Stimulated activated CD4-positive, alpha-beta T cell treated with anti-CD3 and anti-CD28 coated beads, Interleukin-2, amount 100 ng/mL, for 24 hours (primary cell): ENCODE results near the gene SLC29A3.
"Not testable (repeated sequence)": the region's sequence is repeated elsewhere in the genome, so short reads cannot be mapped to it uniquely, and the experiment has no call there.

Experiments used
- DNase-seq, 2 donors: peaks; one replicate each; pipeline ENCODE4 v3.0.0-alpha.2; 2020

The SLC29A3 gene

DNA sequence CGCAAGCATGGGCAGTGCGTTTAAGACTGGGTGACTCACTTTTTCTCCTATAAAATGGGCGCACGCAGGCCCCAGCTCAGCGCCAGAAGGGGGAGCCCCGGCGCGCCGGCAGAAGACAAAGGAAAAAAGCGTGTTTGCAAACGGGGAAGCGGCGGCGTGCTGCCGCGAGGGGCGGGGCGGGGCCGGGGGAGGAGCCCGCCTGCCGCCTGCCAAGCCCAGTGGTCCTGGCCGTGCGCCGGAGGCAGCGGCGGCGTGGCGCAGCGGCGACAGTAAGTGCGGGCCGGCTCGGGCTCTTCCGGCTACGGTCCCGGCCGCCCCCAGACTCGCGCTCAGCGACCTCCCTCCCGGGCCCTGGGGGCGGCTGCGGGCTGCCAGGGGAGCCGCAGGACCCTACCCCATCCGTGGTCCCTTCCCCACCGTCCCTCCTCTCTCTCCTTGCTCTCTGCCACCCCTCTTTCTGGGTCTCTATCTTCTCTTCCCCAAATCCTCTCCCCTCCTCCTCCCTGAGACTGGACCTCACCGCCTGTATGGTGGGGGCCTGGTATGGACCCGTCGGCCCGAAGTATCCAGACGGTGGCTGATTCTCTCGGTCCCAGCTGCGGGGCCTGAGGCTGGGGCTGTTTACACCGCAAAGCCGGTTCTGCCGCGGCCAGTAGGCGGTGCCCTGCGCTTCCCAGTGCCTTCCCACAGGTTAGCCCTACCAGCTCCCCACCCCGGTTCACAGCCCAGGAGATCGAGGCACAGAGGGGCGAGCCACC lies at the start of gene SLC29A3:
SLC29A3 (plus strand) TSS at position 218 of the 758 bp plus-strand sequence; CDS start at position 269, 51 bp downstream.
- peak; percentile 86 to 88 for DNase-seq

DNA sequence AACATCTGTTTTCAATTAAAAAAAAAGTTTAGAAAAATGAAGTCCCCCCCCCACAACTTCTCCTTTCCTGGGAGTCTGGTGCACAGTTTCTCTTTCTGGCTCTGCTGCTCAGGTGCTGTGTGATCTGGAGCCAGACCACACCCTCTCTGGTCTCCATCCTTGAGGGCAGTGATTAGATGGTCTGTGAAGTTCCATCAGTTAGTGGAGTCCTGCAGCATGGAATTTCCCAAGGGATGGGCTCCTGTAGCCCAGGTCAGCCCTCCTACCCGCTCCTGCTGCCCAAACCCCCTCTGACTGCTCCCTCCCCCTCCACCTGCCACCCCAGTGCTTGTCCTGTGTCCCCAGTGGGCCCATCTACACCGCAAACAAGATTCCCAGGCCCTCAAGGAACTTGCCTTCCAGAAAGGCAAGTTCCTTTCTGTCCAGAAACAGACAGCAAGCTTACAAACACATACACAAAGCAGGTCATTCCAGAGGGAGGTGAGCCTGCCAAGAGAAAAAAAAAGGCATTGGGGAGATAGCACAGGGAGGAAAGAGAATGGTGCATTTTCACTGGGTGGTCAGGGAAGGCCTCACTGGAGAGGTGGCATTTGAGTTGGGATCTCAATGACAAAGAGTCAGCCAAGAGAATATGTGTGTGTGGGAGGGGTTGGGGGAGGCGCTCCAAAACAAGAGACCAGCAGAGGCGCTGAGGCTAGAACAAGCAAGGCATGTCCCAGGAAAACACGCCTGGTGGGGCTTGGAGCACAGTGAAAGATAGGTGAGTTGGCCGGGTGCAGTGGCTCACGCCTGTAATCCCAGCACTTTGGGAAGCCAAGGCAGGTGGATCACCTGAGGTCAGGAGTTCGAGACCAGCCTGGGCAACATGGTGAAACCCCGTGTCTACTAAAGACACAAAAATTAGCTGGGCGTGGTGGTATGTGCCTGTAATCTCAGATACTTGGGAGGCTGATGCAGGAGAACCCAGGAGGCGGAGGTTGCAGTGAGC lies 49.5 kb upstream of the SLC29A3 start:
- DNase-seq, result no peak

DNA sequence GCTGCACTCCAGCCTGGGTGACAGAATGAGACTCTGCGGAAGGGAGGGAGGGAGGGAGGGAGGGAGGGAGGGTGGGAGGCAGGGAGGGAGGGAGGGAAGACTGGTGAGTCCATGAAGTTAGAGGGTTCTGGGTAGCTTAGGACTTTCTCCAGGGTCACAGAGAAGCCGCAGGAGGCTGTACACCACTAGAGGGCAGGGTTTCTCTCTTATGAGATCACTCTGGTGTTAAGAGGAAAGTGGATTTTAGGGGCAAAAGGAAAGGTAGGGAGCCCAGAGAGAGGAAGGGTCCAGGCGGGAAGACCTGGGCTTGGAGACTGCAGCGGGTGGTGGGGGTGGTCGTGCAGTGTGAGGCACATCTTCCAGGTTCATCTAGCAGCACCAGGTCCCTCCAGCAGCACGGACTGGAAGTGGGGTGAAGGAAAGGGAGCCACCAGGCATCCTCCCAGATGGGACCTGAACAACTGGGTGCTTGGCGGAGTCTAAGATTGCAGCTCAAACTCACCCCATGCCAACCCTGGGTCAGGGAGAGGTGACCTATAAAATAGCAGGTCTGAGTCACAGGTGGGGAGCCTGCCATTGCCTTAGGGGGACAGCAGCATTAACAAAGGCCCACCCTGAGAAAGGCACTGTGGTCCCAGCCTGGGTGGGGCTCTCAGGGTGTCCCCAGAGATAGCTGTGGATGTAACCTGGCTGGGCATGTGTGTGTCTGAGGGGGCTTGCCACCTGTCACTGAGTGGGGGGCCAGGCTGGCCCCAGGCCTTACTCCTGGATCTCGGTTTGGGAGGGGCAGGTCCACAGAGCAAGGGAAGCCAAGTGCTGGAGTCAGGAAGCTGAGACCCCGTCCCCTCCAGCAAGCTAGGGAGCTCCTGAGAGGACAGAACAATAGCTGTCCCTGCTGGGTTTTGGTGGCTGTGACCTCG lies 48.5 kb upstream of the SLC29A3 start:
- DNase-seq, result peak; percentile 23 to 39

DNA sequence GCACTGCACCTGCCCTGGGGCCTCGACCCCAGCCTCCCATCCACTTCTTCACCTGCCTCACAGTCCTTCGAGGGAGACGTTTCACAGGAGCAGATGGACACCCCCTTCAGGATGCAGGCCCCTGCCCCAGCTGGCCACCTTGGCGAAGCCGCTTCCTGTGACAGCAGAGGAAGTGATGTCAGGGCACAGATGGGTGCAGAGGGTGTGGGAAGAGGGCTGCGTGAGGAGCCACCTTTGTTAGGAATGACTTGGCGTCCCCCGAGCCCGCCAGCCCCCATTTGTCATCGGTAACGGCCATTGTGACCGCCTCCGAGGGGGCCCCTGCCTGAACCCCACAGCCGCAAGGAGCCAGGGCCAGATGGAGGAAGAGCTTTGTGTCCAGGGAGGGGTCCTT lies 47.4 kb upstream of the SLC29A3 start:
- no peak for DNase-seq

DNA sequence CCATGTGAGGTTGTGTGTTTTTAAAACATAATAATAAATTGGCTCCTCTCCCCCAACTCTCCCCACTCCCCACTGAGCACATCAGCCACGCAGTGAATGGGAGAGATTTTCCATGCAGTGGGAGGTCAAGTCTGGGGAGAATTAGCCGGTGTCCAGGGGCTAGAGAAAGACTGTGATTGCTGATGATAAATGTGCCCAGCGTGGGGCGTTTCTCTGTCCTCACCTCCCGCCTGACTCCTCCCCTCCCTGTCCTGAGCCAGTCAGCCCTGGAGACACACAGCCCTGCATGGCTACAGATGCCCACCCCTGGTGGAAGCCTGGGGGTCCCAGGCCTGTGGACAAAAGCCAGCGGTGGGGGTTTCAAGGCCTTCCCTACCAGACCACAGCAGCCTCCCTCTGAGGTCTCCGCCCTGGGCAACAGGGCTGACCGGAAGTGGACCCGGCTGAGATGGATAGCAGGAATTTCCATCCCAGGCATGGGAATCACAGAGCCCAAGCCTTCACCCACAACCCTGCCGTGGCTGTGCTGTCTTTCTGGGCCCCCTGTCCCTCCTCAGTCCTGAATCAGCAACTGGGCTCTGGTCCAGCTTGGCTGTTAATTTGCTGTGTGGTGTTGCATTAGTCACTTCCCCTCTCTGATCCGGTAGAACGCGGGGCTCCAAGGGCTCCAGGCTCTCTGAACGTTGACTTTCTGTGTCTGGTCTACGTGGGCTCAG lies 46.8 kb upstream of the SLC29A3 start:
- DNase-seq, result no peak

DNA sequence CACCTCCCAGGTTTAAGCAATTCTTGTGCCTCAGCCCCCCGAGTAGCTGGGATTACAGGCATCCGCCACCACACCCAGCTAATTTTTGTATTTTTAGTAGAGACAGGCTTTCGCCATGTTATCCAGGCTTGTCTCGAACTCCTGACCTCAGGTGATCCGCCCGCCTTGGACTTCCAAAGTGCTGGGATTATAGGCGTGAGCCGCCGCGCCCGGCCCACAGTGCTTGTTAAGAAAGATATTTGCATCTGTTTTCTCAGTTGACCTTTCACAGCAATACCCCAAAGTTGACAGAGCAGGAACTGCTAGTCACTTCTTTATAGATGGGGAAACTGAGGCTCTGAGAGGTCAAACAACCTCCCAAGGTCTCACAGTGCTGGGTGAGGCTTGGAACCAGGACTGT lies 46.1 kb upstream of the SLC29A3 start:
- DNase-seq, result not testable (repeated sequence)

DNA sequence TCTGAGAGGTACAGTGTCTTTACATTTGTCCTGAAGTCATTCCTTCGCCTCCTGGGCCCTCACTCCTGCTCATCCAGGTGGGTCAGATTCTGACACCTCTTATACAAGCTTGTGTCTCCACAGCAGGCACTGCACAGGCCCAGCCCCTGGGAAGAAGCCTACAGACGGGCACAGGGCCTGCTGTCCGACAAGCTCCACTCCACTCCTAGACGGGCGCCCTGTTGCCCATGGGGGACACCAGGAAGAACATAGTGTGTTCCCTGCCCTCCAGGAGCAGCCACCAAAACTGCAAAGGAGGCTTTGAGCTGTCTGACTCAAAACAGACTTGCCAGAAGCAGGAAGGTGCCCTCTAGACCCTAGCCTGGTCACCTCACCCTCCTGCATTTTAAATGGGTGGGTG lies 45.6 kb upstream of the SLC29A3 start:
- DNase-seq, result no peak

DNA sequence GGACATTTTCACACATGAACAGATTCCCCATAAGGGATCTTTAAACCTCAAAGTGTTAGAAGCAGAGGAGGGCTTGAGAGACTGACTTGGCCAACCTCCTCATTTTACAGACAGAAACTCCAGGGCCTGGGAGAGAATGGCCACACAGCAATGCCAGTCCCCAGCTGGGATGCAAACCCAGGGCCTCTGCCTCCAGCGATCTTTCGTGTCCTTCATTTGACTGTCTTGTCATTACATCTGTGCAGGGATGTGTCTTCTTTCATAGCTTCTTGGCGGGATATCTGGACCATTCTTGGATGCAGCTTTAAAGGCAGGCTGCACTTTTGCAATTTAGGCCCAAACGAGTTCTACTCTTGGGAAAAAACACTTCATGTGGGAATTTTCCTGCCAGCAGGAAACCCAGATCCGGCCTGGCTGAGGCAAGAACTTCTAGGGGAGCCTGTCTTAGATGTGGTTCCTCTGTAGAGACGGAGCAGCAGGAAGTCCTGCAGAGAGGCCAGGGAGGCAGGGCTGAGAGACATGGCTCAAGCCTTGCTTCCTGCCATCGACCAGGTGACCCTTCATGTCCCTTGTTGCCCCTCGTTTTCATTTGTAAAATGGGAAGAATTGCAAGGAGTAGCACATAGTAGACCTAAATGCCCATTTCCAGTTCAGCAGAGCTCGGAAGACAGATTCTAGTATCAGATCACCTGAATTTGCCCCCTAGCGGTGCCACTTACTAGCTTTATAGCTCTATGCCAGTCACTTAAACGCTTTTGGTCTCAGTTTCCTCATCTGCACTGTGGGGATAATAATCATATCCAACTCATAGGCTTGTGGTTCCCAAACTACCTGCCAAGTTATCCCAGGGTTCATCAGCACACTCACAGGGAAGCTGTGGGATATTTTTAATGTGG lies 43.9 kb upstream of the SLC29A3 start:
- no peak for DNase-seq

DNA sequence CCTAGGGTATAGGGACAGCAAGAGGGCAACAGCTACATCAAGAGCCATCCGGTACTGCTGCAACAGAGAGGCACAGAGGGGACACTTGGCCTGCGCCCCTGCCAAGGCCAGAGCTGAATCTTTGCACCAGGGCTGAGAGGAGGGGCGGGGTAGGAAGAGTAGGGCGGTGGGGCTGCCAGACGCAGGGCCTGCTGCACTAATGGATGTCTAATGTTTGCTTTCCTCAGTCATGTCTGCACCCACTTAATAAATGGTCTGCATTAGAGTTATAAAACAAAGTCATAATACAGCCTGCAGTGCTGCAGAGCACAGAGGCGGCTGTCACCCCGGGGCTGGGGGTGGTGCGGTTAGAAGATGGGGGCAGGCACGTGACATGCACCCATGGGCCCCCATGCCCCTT lies 42.2 kb upstream of the SLC29A3 start:
- DNase-seq, result no peak

DNA sequence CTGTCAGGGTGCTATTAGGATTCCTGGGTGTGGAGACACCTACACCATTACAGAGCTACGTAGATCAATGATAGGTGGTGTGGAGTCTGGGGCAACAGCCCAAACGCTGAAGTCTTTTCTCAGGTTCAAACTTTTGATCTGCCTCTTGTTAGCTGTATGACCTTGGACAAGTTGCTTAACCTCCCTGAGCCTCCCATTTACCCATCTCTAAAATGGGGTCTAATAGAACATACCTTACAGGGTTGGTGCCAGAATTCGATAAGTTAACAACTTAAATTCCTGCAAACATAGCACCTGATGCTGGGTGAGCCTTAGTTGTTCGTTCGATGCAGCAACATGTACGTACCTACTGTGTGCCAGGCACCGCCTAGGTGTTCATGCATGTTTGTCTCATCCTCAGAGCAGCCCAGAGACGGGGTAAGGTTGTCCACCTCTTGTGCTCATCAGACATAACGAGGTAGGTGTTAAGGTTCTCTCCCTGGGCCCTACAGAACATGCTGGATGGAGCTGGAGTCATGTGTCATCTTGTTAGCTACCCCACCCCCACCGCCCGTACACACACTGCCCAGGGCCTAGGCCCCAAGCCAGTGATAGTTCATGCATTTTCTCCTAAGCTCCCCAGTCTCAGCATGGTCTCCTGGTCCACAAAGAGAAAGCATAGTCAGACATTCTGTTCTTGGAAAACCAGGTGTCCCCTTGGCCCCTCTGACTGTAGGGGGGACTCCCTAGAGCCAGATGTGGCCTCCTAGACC lies 41.0 kb upstream of the SLC29A3 start:
- no peak for DNase-seq

DNA sequence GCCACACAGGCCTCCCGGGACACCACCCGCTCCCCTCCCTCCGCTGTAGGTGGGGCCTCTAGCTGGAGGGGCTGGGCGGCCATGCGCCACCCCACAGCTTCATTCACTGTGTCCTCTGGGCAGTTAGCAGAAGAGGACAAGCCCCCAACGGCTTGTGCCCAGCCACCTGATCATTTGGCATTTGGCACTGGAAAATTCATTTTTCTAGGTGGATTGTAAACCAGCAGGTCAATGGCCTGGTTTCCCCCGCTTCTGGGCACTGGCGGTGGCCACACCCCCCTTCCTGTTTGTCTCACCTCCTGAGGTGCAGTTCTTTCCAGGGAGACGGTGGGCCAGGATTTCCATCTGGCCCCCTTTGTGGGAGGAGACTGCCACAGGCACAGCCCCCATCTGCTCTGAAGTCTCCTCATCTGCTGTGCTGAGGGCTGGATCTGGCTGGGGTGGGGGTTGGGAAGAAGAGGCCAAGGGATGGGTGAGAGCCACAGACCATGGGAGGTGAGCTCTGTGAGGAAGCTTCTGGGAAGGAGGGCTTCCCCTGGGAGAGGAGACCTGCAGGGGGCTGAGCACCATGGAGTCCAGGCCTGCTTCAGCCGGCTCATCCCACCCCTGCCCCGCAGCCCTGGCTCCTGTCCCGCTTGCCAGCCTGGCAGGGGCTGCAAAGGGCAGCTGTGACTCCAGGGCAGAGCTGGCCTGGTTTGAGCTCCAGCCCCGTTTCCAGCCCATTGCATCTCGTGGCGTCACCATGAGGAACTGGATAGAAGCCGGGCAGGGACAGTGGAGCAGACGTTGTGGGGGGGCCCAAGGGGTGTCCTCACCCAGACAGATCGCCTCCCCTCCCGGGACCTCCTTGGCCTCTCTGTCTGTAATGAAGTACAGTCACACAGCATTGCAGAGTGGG lies 40.1 kb upstream of the SLC29A3 start:
- no peak for DNase-seq

DNA sequence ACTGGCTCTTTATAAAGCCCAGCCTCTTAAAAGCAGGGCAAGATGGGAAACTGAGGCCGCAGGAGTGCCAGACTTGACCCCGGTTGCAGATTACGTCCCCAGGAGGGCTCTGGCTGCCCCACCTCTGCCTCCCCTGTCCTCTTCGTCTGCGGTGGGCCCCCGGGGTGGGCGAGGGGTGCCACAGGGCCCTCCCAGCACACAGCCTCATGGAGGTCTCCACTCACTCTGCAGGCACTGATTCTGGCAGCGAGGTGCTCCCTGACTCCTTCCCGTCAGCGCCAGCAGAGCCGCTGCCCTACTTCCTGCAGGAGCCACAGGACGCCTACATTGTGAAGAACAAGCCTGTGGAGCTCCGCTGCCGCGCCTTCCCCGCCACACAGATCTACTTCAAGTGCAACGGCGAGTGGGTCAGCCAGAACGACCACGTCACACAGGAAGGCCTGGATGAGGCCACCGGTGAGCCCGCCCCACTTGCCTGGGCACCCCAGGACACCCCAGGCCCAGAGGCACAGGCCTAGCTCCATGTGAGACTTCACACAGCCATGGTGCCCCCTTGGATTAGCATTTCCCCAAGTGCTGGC lies 39.4 kb upstream of the SLC29A3 start:
- DNase-seq, result no peak

DNA sequence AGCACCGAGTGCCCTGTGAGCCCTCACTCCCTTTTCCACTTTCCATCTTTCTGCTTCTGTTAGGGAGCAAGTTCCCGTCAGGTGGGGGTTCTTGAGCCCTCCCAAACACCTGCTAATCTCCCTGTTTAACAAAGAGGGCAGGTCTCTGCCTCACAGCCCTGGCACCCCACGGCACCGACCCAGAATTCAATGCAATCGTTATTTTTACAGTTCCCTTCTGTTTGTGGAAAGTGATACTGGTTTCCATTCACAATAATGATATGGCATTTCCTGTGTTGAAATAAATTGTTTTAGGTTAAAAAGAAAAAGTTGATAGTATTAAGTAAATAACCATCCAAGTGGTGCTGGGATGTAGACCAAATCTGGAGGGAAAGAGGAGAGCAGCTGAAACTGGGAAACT lies 38.8 kb upstream of the SLC29A3 start:
- DNase-seq, result no peak

DNA sequence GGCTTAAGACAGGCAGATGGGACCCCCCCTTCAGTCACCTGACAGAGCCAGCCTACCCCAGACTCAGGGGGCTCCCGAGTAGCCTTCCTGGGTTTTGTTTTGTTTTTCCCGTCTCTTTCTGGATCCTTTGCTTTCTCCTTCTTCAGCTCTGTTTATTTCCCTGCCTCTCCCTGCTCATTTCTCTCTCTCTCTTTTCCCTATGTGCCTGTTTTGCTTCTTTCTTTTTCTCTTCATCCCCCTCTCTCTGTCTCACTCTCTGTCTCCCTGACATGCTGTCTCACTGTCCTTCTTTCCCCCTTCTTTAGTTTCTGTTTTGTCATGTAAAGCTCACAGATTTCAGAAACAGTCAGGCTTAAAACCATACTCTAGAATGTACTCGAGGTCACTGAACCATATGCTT lies 38.2 kb upstream of the SLC29A3 start:
- no peak for DNase-seq

DNA sequence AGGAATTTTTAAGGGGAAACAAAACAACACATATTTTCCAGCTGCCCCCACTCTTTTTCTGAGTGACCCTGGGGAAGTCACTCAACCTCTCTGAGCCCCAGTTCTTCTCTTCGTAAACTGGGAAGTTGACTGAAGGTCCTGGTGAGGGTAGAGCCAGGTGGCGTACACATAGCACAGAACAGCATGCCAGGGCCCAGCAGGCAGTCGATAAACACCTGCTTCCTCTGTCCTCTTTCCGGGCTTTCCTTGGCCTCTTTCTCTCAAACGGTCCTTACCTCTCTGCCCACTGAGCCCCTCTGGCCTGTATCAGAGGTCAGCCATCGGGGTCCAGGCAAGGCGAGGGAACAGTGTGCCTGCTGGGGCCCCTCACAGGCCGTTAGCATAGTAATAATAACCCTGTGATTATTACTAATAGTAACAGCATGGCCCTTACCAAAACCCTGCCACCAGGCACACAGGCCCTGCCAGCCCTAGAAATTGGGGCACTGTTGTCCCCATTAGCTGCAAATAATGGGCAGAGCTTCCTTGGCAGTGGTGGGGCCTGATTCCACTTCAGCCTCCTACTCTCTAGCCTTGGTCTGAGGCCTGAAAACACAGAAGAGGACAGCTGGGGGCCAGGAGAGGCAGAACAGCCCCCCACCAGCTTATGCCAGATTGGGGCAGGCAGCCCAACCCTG lies 37.3 kb upstream of the SLC29A3 start:
- DNase-seq, result no peak

DNA sequence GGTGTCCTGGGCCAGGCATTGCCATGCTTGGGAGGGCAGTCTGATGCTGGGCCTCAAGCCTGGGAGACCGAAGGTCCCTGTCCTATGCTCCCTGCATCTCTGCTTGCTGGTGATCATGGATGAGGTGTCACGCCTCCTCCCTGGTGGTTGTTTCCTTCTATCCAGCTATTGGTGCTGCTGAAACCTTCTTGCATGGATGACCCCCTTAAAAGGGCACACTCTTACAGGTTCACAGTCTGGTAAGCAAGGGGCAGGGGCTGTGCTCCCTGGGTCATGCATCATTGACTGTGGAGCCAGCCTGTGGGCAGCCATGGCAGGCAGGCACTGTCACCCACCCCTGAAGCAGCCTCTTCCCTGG lies 36.8 kb upstream of the SLC29A3 start:
- DNase-seq, result no peak

DNA sequence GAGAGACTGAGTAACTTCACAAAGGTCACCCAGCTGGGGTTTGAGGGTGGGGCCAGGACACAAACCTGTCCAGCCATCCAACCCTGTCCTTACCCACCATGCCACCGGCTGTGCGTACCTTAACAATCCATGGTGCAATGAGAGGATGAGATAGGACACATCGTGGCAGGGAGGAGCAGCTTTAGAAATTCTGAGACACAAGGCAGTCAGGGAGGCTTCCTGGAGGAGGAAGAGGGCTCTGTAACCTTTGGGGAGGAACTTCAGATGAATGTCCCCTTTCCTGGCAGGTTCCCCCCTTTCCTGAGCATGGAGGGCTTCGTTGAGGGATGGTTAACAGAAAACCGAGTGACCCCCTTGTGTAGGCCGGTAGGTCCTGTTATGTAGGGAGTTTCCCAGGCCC lies 35.6 kb upstream of the SLC29A3 start:
- no peak for DNase-seq

DNA sequence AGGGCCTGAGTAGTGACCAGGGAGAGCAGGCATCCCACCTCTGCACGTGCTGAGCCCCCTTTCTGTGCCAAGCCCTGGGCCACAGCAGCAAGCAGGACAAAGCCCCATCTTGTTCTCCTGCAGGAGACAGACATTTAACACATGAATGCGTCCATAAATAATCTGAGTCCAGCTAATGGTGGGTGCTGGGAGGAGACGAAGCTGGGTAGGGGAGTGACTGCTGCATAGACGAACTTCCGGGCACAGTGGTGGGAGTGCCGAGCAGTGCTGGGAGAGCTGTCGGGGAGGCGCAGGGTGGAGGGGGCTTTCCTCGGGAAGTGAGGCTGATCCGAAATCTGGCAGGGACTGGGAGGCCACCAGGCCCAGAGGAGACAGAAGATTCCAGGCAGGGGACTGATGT lies 35.2 kb upstream of the SLC29A3 start:
- DNase-seq, result no peak
